SHP77 treated with DMSO at 0.1 percent for 48 hours (cell line): ENCODE results near the gene XRCC5.
"Not testable (repeated sequence)": the region's sequence is repeated elsewhere in the genome, so short reads cannot be mapped to it uniquely, and the experiment has no call there.

Source experiments
- DNase-seq: peaks from one replicate; lab custom pipeline; 2025; lab: John Stamatoyannopoulos, UW

The XRCC5 gene

DNA sequence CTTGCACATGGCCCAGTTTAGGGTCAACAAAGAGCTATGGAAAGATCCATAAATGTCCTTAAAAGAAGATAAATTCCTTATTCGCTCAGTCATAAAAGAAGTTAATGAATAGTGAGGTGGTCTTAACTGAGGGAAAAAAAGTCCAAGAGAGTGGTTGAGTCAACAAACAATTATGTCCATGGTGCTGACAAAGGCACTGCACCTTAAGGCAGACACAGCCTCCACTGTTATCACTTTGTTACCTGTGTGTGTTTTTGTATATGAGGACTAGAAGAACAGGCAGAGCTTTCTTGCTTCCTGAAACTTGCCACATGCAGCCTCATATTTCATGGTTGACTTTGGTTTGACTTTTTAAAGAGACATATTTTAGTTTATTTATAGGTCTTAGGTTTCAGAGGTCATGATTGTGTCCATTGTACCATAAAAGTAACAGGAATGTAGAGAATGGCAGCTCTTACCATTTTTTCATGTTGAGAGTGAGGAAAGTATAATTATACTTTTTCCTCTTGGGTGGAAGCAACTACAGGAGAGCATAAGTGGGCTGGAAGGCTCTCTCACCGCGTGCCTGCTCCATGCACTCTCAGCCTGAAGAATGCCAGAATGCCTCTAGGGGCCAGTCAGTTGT is 93.6 kb downstream of the XRCC5 start:
- no peak for DNase-seq

DNA sequence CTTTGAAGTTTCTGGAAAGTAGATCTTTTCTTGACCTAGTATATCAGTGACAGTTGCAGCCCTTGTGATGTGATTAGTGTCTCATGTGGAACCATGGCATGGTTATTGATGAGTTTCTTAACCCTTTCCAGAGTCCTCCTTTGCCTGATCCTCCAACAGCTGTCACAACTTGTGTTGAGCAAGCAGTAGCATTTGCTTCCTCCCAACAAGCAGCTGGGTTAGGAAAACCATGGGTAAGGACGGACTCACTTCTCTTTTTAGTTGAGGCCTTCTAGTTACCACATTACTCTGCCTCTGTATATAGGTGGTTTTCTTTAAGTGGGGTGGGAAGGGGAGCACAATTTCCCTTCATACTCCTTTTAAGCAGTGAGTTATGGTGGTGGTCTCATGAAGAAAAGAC is 96.3 kb downstream of the XRCC5 start:
- no peak for DNase-seq

DNA sequence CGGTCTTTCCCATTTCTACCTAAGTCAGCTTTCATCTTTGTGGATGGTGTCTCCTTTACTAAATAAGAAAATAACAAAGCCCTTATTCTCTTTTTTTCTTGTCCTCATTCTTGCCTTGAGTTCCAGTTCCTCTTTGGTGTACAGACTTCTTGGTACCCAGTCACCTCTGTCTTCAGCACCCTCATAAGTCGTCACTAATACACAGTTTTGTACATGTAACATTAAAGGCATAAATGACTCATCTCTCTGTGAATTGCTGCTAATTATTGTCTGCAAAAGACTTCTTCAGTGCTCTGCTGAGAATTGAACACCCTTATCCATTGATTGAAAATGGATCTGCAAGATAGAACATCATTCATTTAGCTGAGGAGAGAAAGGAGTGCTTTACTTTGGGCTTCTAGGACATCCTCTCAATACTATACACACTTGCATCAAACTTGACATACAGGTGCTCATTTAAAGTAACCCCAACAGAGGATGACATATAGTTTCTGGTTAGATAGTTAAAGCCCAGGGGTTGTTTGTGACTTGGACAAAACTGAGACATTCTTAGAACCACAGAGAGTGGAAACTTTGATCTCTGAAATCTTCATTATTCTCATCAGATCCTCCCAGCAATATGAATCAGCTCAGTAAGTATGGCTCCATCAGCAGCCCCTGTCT is 97.0 kb downstream of the XRCC5 start:
- no peak for DNase-seq

DNA sequence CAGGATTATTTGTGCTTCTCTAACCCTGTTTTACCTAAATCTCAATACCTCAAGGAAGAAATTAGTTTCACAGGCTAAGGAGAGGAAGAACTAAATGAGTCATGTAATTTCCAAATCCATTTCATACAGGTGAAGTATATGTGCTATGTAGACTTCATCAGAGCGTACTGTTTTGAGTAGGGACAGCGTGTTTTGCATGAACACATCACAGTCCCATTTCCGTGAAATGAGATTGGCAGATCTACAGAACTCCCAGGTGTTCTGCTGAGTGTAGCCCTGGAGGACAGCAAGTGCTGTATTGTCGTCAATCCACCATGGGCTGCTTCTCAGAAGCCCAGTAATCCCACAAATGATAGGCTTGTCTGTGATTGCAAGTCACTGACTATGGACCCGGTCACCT is 97.7 kb downstream of the XRCC5 start:
- no peak for DNase-seq

- not testable (repeated sequence) for DNase-seq
Measured at GRCh38 chr2:216208661-216209060, 99.5 kb downstream of the XRCC5 start.

DNA sequence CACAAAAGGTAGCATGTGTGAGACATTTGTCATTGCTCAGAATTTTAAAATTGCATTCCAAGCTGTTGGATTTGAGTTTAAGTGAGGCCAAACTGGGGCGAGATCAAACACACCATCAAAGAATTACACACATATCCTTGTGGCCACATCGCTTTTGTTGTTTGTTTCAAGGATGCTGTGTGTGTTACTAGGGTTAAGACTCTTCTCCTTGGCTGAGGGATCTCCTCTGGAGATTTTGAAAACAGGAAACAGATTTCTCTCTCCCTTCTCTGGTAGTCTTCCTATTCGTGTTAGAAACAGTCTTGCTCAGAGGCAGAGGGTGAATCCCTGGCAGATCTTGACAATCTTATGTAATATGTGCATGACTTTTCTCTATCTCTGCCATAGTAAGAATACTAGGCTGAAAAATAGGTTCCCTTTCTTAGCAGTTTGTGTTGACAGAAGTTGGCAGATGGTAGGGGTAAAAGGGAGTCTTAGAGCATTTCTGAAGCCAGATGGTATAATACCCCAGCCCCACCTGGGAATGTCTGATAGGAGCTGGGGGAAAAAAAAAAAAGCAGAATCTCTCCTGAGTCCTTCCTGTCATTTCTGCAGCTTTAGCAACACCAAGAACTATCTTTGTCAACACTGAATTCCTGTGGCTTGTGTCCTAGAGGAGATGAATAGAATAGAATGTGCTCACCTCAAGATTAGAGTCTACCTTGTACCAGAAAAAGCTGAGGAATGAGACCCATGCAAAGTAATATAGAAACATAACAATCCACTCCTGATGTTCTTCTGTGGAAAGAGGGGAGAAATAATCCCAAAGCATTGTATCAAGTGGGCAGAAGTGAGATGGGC is 101.8 kb downstream of the XRCC5 start:
- DNase-seq, result no peak

DNA sequence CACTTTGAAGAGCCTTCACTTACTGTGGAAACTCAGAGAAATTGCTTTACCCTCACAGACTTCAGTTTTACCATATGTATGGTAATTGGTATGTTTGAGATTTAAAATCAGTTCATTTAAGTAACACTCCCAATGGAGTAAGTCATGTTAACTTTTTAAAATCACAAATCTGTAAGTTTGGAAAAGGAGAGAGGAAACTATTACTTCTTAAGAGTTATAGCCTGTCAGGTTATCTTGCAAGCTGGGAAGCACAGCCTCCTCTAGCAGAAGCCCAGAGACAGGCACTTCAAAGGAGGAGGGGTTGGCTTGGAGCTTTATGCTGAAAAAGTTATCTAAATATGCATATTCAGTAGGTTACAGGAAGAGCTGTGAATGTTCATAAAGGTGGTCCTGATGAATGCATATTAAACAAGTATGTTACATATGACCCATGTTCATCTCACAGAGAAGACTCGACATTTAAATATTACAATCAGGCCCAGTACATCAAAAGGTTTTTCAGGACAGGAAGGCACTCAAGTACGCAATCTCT is 102.5 kb downstream of the XRCC5 start:
- no peak for DNase-seq

DNA sequence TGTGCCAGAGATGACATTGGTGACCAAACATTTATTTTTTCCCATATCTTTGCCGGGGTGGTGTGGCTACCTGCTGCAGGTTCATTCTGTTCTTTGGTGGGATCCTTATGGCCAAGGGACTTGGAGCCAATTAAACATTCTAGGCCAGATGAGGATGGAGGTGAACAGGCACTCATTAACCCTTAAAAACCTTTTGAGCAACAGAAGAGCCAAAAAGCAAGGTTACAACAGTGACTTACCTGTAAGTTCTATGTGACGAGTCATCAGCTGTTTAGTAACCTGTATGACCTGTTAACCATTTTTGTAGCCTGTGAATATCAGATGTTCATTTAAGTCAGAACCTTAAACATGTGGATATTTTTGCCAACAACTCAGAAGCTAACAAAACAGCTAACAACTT is 105.6 kb downstream of the XRCC5 start:
- DNase-seq, result no peak

- no peak for DNase-seq
Measured at GRCh38 chr2:216215658-216216390, 106.7 kb downstream of the XRCC5 start.

DNA sequence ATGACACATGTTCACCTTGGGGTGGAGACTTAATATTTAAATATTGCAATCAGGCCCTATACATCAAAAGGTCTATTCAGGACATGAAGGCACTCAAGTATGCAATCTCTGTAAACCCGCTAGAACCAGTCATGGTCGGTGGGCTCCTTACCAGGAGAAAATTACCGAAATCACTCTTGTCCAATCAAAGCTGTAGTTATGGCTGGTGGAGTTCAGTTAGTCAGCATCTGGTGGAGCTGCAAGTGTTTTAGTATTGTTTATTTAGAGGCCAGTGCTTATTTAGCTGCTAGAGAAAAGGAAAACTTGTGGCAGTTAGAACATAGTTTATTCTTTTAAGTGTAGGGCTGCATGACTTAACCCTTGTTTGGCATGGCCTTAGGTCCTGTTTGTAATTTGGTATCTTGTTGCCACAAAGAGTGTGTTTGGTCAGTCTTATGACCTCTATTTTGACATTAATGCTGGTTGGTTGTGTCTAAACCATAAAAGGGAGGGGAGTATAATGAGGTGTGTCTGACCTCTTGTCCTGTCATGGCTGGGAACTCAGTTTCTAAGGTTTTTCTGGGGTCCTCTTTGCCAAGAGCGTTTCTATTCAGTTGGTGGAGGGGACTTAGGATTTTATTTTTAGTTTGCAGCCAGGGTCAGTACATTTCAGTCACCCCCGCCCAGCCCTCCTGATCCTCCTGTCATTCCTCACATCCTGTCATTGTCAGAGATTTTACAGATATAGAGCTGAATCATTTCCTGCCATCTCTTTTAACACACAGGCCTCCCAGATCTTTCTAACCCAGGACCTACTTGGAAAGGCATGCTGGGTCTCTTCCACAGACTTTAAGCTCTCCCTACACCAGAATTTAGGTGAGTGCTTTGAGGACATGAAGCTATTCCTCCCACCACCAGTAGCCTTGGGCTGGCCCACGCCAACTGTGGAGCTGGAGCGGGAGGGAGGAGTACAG is 108.1 kb downstream of the XRCC5 start:
- no peak for DNase-seq

GRCh38 chr2:216217904-216218260 is 108.7 kb downstream of the XRCC5 start:
- DNase-seq, result no peak

GRCh38 chr2:216219861-216220260 is 110.7 kb downstream of the XRCC5 start:
- no peak for DNase-seq

DNA sequence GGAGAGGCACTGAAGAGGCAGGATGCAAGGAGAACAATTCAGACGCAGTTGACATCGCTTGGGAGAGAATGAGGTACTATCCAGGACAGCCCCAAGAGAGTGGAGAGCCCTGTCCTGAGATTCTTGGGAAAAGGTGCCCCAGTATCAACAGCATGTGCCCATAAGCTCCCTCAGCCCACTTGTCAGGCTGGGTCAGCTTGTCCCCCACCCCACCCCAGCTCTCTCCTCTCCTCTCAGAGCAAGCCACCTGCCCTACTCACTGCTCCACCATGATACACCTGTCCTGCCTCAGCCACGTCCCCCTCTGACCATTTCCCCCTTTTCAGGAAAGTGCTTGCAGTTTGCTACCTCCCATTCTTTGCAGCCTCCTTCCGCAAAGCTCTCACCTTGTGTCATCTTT is 111.8 kb downstream of the XRCC5 start:
- no peak for DNase-seq

- no peak for DNase-seq
Measured at GRCh38 chr2:216221811-216222210, 112.7 kb downstream of the XRCC5 start.

DNA sequence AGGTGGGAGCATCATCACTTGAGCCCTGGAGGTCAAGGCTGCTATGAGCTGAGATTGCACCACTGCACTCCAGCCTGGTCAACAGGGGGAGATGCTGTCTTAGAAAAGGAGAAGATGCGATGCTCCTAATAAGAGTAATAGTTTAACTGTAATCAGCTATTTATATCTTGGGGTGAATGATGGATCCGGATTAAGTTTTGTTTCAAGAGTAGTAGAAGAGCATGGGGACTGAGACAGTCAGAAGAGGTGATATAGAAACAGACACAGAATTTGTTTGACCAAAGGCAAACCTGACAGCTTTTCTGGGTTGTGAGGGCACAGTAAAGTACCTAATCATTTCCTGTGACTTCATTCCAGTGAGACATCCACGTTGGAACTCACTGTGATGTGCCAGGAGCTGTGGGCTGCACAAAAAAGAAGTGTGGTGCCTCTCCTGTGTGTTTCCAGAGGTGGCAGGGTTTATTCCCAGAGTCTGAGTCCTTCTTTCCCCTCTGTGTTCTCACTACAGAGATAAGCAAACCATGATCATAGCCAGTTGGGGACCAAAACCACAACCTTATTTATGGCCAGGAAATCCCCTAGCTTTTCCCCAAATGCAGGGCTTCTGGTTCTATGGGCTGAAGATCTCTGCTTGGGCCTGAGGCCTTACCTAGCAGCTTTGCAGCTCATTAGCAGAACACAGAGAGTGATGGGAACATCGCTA is 113.7 kb downstream of the XRCC5 start:
- no peak for DNase-seq

DNA sequence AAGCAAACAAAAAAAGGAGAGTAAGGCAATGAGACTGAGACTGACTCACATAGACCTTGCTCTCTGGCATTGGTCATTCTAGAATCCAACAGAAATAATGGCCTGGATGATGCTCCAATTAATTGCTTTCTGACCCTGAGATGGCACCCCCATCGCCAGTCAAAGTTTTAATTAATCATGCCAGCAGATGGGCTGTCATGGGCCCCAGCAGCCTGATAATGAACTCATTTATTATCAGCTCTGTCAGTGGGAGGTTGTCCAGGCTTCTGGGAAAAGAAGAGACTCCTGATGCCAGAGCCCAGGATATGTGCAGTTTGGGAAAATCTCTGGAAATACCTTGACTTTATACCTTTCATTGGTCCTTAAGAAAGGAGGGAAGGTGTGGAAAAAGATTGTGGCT is 115.2 kb downstream of the XRCC5 start:
- no peak for DNase-seq

- no peak for DNase-seq
Measured at GRCh38 chr2:216229277-216229914, 120.2 kb downstream of the XRCC5 start.

- no peak for DNase-seq
Measured at GRCh38 chr2:216231867-216232266, 122.7 kb downstream of the XRCC5 start.

DNA sequence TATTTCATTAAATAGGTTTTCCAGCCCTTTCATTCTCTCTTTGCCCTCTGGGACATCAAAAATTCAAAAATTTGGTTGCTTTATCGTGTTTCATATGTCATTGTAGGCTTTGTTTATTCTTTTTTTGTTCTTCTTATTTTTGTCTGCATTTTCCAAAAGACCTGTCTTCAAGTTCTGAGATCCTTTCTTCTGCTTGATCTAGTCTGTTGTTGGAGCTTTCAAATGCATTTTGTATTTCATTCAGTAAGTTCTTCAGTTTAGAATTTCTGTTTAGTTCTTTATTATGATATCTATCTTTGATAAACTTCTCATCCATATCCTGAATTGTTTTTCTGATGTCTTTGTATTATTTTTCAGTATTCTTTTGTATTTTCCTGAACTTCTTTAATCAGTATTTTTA is 123.6 kb downstream of the XRCC5 start:
- DNase-seq, result no peak
